WTC11 (cell line): Measurements from ENCODE around the gene POMT1. TPM values are rescaled to one million over a fixed set of nuclear protein-coding genes. Genes with fewer than 3 reads are reported as not detected.

Experiments
- ATAC-seq: fragments of 200-7000 bp; cut with Tn5 transposase; 2 replicates; pipeline ENCODE4 v1.10.0; 2021; ENCODE audit warnings: mild to moderate bottlenecking, moderate library complexity
- CTCF ChIA-PET: fragments of 300-600 bp; sonication (Branson Sonifier 250); formaldehyde crosslinking; loops from one replicate; lab custom pipeline; 2021; ENCODE audit warnings: antibody characterized with exemption; lab: Charles Lee
- POLR2A ChIA-PET: fragments of 350-600 bp; sonication (Branson Sonifier 250); formaldehyde crosslinking; loops from one replicate; lab custom pipeline; 2021; ENCODE audit warnings: antibody characterized with exemption; lab: Charles Lee
- DNase-seq: peaks from one replicate; pipeline ENCODE4 v3.0.0; 2021; ENCODE audit warnings: low spot score
- H3K27ac Mint-ChIP-seq: 2 replicates; pipeline ENCODE4 v1.8.0; 2021; ENCODE audit warnings: mixed read lengths
- H3K27me3 Mint-ChIP-seq: 2 replicates; pipeline ENCODE4 v1.8.0; 2021; ENCODE audit warnings: low read depth, mild to moderate bottlenecking, moderate library complexity, mixed read lengths
- H3K36me3 Mint-ChIP-seq: 2 replicates; pipeline ENCODE4 v1.8.0; 2021; ENCODE audit warnings: mixed read lengths
- H3K4me1 Mint-ChIP-seq: 2 replicates; pipeline ENCODE4 v1.8.0; 2022; ENCODE audit warnings: mixed read lengths
- H3K4me3 Mint-ChIP-seq: 2 replicates; pipeline ENCODE4 v1.8.0; 2021; ENCODE audit warnings: mild to moderate bottlenecking, moderate library complexity, mixed read lengths
- H3K9me3 Mint-ChIP-seq: 2 replicates; pipeline ENCODE4 v1.8.0; 2021; ENCODE audit warnings: mixed read lengths
- AR ChIP-seq: fragments of 250-450 bp; sonication (Bioruptor Pico); IDR thresholded peaks from 2 replicates; pipeline ENCODE4 v1.9.0; 2021; ENCODE audit warnings: mild to moderate bottlenecking
- ARID4B ChIP-seq: sonication (generic); formaldehyde crosslinking; IDR thresholded peaks from 2 replicates; pipeline ENCODE4 v1.8.0; 2023; ENCODE audit warnings: missing genetic modification reagents, mild to moderate bottlenecking, borderline replicate concordance
- GABPB1 ChIP-seq: sonication (generic); formaldehyde crosslinking; IDR thresholded peaks from 2 replicates; pipeline ENCODE4 v1.8.1; 2023; ENCODE audit warnings: mild to moderate bottlenecking, missing genetic modification reagents
- HMGXB4 ChIP-seq: sonication (generic); formaldehyde crosslinking; IDR thresholded peaks from 2 replicates; pipeline ENCODE4 v1.8.1; 2023; ENCODE audit warnings: mild to moderate bottlenecking, moderate library complexity, missing genetic modification reagents
- IRF1 ChIP-seq: sonication (generic); formaldehyde crosslinking; IDR thresholded peaks from 2 replicates; pipeline ENCODE4 v1.8.0; 2023; ENCODE audit warnings: missing genetic modification reagents
- SMAD4 ChIP-seq: sonication (generic); formaldehyde crosslinking; IDR thresholded peaks from 2 replicates; pipeline ENCODE4 v1.8.0; 2022; ENCODE audit warnings: mild to moderate bottlenecking, missing genetic modification reagents
- TEAD1 ChIP-seq: sonication (generic); formaldehyde crosslinking; IDR thresholded peaks from 2 replicates; pipeline ENCODE4 v1.8.0; 2022; ENCODE audit warnings: mild to moderate bottlenecking, missing genetic modification reagents
- ZNF317 ChIP-seq: sonication (generic); formaldehyde crosslinking; IDR thresholded peaks from 2 replicates; pipeline ENCODE4 v1.8.1; 2023; ENCODE audit warnings: low read depth, mild to moderate bottlenecking, moderate library complexity, missing genetic modification reagents, borderline replicate concordance
- ZNF396 ChIP-seq: fragments of 250-450 bp; sonication (Bioruptor Pico); IDR thresholded peaks from 2 replicates; pipeline ENCODE4 v1.8.0; 2021; ENCODE audit warnings: mild to moderate bottlenecking, moderate library complexity, borderline replicate concordance
- ZNF512 ChIP-seq: sonication (generic); formaldehyde crosslinking; IDR thresholded peaks from 2 replicates; pipeline ENCODE4 v1.8.1; 2022; ENCODE audit warnings: missing genetic modification reagents, borderline replicate concordance
- total RNA-seq: library from RNA; stranded (reverse); gene quantifications from 3 replicates; pipeline ENCODE4 v1.2.3, GENCODE V29; 2021

POMT1 gene
- total RNA-seq, 1 experiment from 2014 or later = 36.2 TPM

- H3K36me3 Mint-ChIP-seq = peaks cover 25% of the 10 kb centered on the region
- DNase-seq = no peak
- no peak overlapping the region for H3K27ac Mint-ChIP-seq
- no peak for TF ChIP-seq AR (CRISPR knock-in tag)
- no peak for TF ChIP-seq ZNF396
- no peak for TF ChIP-seq ZNF512 (CRISPR knock-in tag)
- TF ChIP-seq IRF1 (CRISPR knock-in tag) = no peak
- TF ChIP-seq TEAD1 = no peak
- no peak for TF ChIP-seq SMAD4 (CRISPR knock-in tag)
- TF ChIP-seq, all 79 proteins: peak for 0
- POLR2A ChIA-PET = no interaction called here
- H3K9me3 Mint-ChIP-seq = peaks cover 37% of the 10 kb centered on the region
- H3K27me3 Mint-ChIP-seq = peaks cover 22% of the 10 kb centered on the region
- CTCF ChIA-PET = no interaction called here
- no peaks in the 10 kb centered on the region for H3K4me1 Mint-ChIP-seq
- ATAC-seq = no peak
- no peak overlapping the region for H3K4me3 Mint-ChIP-seq
These were observed 36.7 kb downstream of the POMT1 start for GRCh38 chr9:131539223-131539923.

GRCh38 chr9:131543141-131543540 is 40.4 kb downstream of the POMT1 start:
- no peak overlapping the region for H3K4me3 Mint-ChIP-seq
- ChIA-PET POLR2A (no interaction called here), CTCF (no interaction called here)
- no peak overlapping the region for H3K27ac Mint-ChIP-seq
- H3K27me3 Mint-ChIP-seq = peaks cover 52% of the 10 kb centered on the region
- ATAC-seq (no peak), DNase-seq (no peak)
- peaks cover 7% of the 10 kb centered on the region for H3K4me1 Mint-ChIP-seq
- TF ChIP-seq ARID4B (CRISPR knock-in tag) = no peak
- TF ChIP-seq ZNF317 (CRISPR knock-in tag) = peak; percentile 98
- H3K36me3 Mint-ChIP-seq = peaks cover 30% of the 10 kb centered on the region
- peaks cover 38% of the 10 kb centered on the region for H3K9me3 Mint-ChIP-seq

- Mint-ChIP-seq H3K4me1 (peaks cover 7% of the 10 kb centered on the region), H3K27me3 (peaks cover 72% of the 10 kb centered on the region), H3K9me3 (peaks cover 53% of the 10 kb centered on the region), H3K4me3 (peak within 1 kb of the TSS; percentile 68), H3K27ac (no peak within 1 kb of the TSS), H3K36me3 (peaks cover 41% of the 10 kb centered on the region)
- ChIA-PET CTCF (interaction anchor here (0.7 to 2.0 kb wide), 4 partner anchors 9 to 195 kb away, joined by 3 to 11 read pairs (median 4); no protein-coding TSS in a partner anchor), POLR2A (interaction anchor here (0.7 to 1.7 kb wide), 4 partner anchors 9 to 19 kb away, joined by 3 to 7 read pairs (median 4); no protein-coding TSS in a partner anchor)
- ATAC-seq (peak; percentile 57), DNase-seq (peak; percentile 57)
- TF ChIP-seq GABPB1 (CRISPR knock-in tag) (peak; percentile 49; the same call in 1 of the 2 replicates), HMGXB4 (peak; percentile 65; the same call in 1 of the 2 replicates), TEAD1 (no peak)
These were observed 42.5 kb downstream of the POMT1 start, which contains the start of gene PRRT1B for GRCh38 chr9:131545003-131545785. Gene PRRT1B, plus strand, starts transcription at chr9:131545523. Its CDS starts 93 bp downstream, at chr9:131545616.
